ENCODE data around the gene POU5F2. TPM values are rescaled to one million over a fixed set of nuclear protein-coding genes. Genes with fewer than 3 reads are reported as not detected.

Gene POU5F2, protein sequence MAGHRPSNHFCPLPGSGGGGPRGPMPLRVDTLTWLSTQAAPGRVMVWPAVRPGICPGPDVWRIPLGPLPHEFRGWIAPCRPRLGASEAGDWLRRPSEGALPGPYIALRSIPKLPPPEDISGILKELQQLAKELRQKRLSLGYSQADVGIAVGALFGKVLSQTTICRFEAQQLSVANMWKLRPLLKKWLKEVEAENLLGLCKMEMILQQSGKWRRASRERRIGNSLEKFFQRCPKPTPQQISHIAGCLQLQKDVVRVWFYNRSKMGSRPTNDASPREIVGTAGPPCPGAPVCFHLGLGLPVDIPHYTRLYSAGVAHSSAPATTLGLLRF
- under 1 TPM; 0.22 to 0.27 TPM for total RNA-seq

DNA sequence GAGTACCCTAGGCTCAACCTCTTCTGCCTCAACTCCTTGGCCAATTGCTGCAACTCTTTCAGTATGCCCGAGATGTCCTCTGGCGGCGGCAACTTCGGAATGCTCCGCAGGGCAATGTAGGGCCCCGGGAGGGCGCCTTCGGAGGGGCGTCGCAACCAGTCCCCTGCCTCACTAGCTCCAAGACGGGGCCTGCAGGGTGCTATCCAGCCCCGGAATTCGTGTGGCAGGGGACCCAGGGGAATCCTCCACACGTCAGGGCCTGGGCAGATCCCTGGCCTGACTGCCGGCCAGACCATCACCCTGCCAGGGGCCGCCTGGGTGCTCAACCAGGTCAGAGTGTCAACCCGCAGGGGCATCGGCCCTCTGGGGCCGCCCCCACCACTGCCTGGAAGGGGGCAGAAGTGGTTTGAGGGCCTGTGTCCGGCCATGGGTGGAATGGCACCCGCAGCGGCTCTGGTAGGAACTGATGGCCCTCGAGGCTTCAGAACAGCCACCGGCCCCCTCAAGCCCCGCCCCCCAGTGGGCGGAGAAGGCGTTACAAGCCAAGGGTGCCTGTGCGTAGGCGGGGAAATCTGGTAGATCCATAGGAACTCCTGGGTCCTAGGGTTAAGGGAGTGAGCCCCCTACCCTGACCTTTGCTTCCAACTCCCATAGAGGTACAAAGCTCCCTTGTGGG lies at the start of gene POU5F2:
Gene POU5F2 (minus strand): TSS at position 465 of the 676 bp plus-strand sequence. CDS start 37 bp downstream, at position 428.
- no peak for DNase-seq
- Mint-ChIP-seq H3K4me1 (no peaks in the 10 kb centered on the region), H3K27ac (no peak within 1 kb of the TSS), H3K9me3 (peaks cover 5% of the 10 kb centered on the region), H3K36me3 (peaks cover 47% of the 10 kb centered on the region), H3K27me3 (no peaks in the 10 kb centered on the region), H3K4me3 (no peak within 1 kb of the TSS)

- H3K27ac Mint-ChIP-seq, result no peak overlapping the region
- no peaks in the 10 kb centered on the region for H3K9me3 Mint-ChIP-seq
- no peaks in the 10 kb centered on the region for H3K27me3 Mint-ChIP-seq
- H3K36me3 Mint-ChIP-seq, result peaks cover 11% of the 10 kb centered on the region
- no peak for DNase-seq
- H3K4me1 Mint-ChIP-seq, result no peaks in the 10 kb centered on the region
- no peak overlapping the region for H3K4me3 Mint-ChIP-seq
These were observed 49.0 kb upstream of the POU5F2 start for GRCh38 chr5:93790401-93790800.

- Mint-ChIP-seq H3K36me3 (peaks cover 3% of the 10 kb centered on the region), H3K4me1 (no peaks in the 10 kb centered on the region), H3K27me3 (no peaks in the 10 kb centered on the region), H3K4me3 (no peak overlapping the region), H3K9me3 (no peaks in the 10 kb centered on the region), H3K27ac (no peak overlapping the region)
- DNase-seq, result no peak
These were observed 48.0 kb upstream of the POU5F2 start for GRCh38 chr5:93789173-93790067.

- Mint-ChIP-seq H3K4me3 (no peak overlapping the region), H3K9me3 (no peaks in the 10 kb centered on the region), H3K4me1 (no peaks in the 10 kb centered on the region), H3K27me3 (no peaks in the 10 kb centered on the region), H3K36me3 (peaks cover 2% of the 10 kb centered on the region), H3K27ac (no peak overlapping the region)
- no peak for DNase-seq
These were observed 46.2 kb upstream of the POU5F2 start for GRCh38 chr5:93787598-93787997.

DNA sequence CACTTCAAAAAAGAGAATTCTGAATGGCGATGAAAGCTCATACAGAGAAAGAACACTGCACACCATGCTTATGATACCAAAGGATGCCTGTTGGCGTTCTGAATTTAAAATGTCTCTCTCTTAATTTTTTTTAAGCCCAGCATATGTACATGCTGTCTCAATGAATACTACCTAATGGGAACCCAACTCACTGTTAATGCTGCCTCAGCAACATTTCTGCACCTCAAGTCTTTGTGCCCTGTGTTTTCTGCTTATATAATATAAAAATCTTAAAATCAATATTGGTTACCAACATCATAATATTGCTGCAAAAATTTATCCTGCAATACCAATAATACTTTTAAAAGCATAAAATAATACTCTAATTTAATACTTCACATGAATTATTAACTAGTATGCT lies 44.1 kb upstream of the POU5F2 start:
- Mint-ChIP-seq H3K27ac (no peak overlapping the region), H3K4me1 (no peaks in the 10 kb centered on the region), H3K27me3 (no peaks in the 10 kb centered on the region), H3K4me3 (no peak overlapping the region), H3K9me3 (no peaks in the 10 kb centered on the region), H3K36me3 (peaks cover 10% of the 10 kb centered on the region)
- DNase-seq, result no peak

DNA sequence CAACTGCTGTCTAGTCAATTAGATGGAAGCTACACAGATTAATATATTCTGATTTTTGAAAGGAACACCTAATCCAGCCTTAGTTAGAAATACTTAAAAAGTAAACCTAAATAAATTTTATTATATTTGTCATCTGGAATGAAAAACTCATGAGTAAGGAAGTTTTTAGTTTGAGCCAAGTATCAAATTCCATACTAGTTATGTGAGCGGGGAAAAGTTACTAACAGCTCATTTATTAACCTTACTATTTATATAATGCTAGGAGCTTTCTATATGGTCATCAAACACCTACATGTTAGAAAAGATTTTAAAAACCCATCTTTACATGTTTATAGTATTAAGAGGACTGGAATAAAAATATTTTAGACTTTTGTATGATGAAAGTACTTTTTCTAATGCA lies 41.6 kb upstream of the POU5F2 start:
- H3K4me1 Mint-ChIP-seq, result no peaks in the 10 kb centered on the region
- DNase-seq, result no peak
- H3K9me3 Mint-ChIP-seq, result no peaks in the 10 kb centered on the region
- no peaks in the 10 kb centered on the region for H3K27me3 Mint-ChIP-seq
- H3K4me3 Mint-ChIP-seq, result no peak overlapping the region
- no peak overlapping the region for H3K27ac Mint-ChIP-seq
- H3K36me3 Mint-ChIP-seq, result peaks cover 10% of the 10 kb centered on the region

- H3K4me3 Mint-ChIP-seq, result no peak overlapping the region
- no peaks in the 10 kb centered on the region for H3K4me1 Mint-ChIP-seq
These were observed 36.2 kb upstream of the POU5F2 start for GRCh38 chr5:93777620-93778019.

GRCh38 chr5:93756372-93756771 lies 15.0 kb upstream of the POU5F2 start:
- no peak overlapping the region for H3K4me3 Mint-ChIP-seq
- peaks cover 24% of the 10 kb centered on the region for H3K9me3 Mint-ChIP-seq
- H3K27me3 Mint-ChIP-seq, result no peaks in the 10 kb centered on the region
- H3K27ac Mint-ChIP-seq, result no peak overlapping the region
- peaks cover 34% of the 10 kb centered on the region for H3K36me3 Mint-ChIP-seq
- DNase-seq, result no peak
- peaks cover 9% of the 10 kb centered on the region for H3K4me1 Mint-ChIP-seq

More at GRCh38 chr5:93777620-93778019, 36.2 kb upstream of the POU5F2 start:
- no peaks in the 10 kb centered on the region for H3K27me3 Mint-ChIP-seq
- peaks cover 2% of the 10 kb centered on the region for H3K9me3 Mint-ChIP-seq
- DNase-seq, result no peak
- peaks cover 35% of the 10 kb centered on the region for H3K36me3 Mint-ChIP-seq
- no peak overlapping the region for H3K27ac Mint-ChIP-seq

- Mint-ChIP-seq H3K9me3 (peaks cover 21% of the 10 kb centered on the region), H3K36me3 (peaks cover 30% of the 10 kb centered on the region), H3K4me3 (no peak overlapping the region), H3K27me3 (no peaks in the 10 kb centered on the region), H3K27ac (no peak overlapping the region), H3K4me1 (peaks cover 9% of the 10 kb centered on the region)
- DNase-seq, result no peak
These were observed 14.3 kb upstream of the POU5F2 start for GRCh38 chr5:93755716-93756115.

DNA sequence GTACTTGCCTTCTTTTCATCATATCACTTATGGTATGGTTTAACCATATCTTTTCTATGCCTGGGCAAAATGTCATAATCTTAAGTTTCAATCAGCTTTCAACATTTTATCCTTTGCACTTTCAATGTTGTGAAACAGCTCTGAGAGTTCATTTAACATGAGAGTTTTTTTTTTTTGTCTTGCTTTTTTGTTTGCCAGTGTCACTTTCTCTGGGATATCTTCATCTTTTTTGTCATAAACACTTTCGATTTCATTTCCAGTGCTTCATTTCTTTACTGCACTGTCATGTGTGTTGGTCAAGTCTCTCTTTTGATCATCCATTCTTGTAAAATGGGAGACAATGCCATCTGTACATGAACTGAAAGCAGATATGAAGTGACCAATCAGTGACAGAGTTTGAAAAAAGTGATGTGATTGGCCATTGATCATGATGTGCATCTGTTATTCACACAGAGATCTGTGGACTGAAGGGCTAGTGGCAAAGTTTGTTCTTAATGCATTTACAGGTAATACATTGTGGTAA lies 7.5 kb upstream of the POU5F2 start:
- H3K27ac Mint-ChIP-seq, result no peak overlapping the region
- no peaks in the 10 kb centered on the region for H3K27me3 Mint-ChIP-seq
- no peak overlapping the region for H3K4me3 Mint-ChIP-seq
- H3K9me3 Mint-ChIP-seq, result no peaks in the 10 kb centered on the region
- peaks cover 11% of the 10 kb centered on the region for H3K4me1 Mint-ChIP-seq
- DNase-seq, result no peak
- H3K36me3 Mint-ChIP-seq, result peaks cover 10% of the 10 kb centered on the region

- Mint-ChIP-seq H3K4me1 (peaks cover 6% of the 10 kb centered on the region), H3K36me3 (peaks cover 27% of the 10 kb centered on the region), H3K9me3 (peaks cover 3% of the 10 kb centered on the region), H3K27ac (no peak overlapping the region), H3K27me3 (no peaks in the 10 kb centered on the region), H3K4me3 (no peak overlapping the region)
- no peak for DNase-seq
These were observed 5.1 kb upstream of the POU5F2 start for GRCh38 chr5:93746406-93747056.

DNA sequence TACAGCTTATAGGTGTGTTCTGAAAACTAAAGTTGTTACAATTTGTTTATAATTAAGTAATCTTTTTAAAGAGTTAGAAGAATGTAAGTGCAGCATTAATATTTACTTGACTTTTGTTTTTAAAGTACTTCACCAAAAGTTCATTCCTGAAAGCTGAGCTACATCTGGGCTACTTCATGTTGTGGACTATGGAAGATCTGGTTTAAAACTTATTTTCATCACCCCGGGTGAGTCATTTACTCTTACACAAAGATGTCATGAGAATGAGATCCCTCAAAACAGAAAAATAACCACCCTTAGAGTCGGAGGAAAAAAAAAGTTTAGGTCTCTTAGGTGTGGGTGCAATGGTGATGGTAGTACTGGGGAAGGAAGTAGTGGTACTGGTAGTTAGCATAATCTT lies 5.1 kb downstream of the POU5F2 start:
- H3K27ac Mint-ChIP-seq, result no peak overlapping the region
- peaks cover 2% of the 10 kb centered on the region for H3K9me3 Mint-ChIP-seq
- no peak for DNase-seq
- peaks cover 28% of the 10 kb centered on the region for H3K36me3 Mint-ChIP-seq
- H3K27me3 Mint-ChIP-seq, result no peaks in the 10 kb centered on the region
- H3K4me1 Mint-ChIP-seq, result no peaks in the 10 kb centered on the region
- no peak overlapping the region for H3K4me3 Mint-ChIP-seq

- Mint-ChIP-seq H3K27ac (no peak overlapping the region), H3K4me3 (no peak overlapping the region), H3K9me3 (peaks cover 2% of the 10 kb centered on the region), H3K4me1 (no peaks in the 10 kb centered on the region), H3K27me3 (no peaks in the 10 kb centered on the region), H3K36me3 (peaks cover 23% of the 10 kb centered on the region)
- DNase-seq, result no peak
These were observed 6.0 kb downstream of the POU5F2 start for GRCh38 chr5:93735378-93735777.

DNA sequence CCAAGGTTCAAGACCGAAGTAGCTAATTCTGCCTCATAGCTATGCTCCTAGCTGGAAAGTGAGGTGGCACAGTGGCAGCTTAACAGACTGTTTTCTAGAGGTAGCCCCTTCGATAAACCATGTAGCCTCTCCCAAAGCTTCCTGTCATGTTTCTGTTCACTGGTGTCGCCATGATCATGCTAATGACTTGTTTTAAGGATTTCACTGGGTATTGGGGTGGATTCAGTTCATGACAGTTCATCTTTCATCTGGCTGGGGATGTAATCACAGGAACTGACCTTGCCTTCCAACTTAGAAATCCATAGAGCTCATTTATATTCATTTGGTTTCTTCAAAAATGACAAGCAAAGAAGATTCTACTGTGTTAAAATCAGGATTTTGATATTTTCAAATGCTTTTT lies 9.4 kb downstream of the POU5F2 start:
- Mint-ChIP-seq H3K4me1 (no peaks in the 10 kb centered on the region), H3K27me3 (no peaks in the 10 kb centered on the region), H3K4me3 (no peak overlapping the region), H3K9me3 (no peaks in the 10 kb centered on the region), H3K36me3 (peaks cover 3% of the 10 kb centered on the region), H3K27ac (no peak overlapping the region)
- no peak for DNase-seq

All from activated naive CD8-positive, alpha-beta T cell treated with anti-CD3 and anti-CD28 coated beads for 36 hours (primary cell).